Measurements from ENCODE around the gene CCNK.

CCNK gene

GRCh38 chr14:99502989-99503421 is 21.8 kb downstream of the CCNK start:
- Histone ChIP-seq H3K27ac (ENCODE audit: low read depth, low read length, poor library complexity, severe bottlenecking) (no peak overlapping the region), H2AFZ (ENCODE audit: low read length) (no peak overlapping the region), H3K9ac (ENCODE audit: low read length) (no peak overlapping the region), H4K20me1 (ENCODE audit: insufficient read depth, low read length) (no peaks in the 10 kb centered on the region), H3K4me2 (ENCODE audit: low read length) (no peak overlapping the region), H3F3A (ENCODE audit: insufficient read depth, low read length) (no peaks in the 10 kb centered on the region), H3K9me3 (ENCODE audit: low read length) (no peaks in the 10 kb centered on the region), H3K27me3 (ENCODE audit: insufficient read depth, low read length) (no peaks in the 10 kb centered on the region), H3K4me3 (ENCODE audit: low read depth, low read length, poor library complexity, severe bottlenecking) (no peak overlapping the region), H3K79me2 (ENCODE audit: insufficient read depth, low read length) (no peaks in the 10 kb centered on the region), H3K4me1 (ENCODE audit: insufficient read depth, low read length, severe bottlenecking) (no peaks in the 10 kb centered on the region), H3K36me3 (ENCODE audit: insufficient read depth, low read length) (peaks cover 91% of the 10 kb centered on the region), H3K9me2 (ENCODE audit: low read depth, low read length) (no peaks in the 10 kb centered on the region)
- TF ChIP-seq CTCF (IDR thresholded peaks at IDR 0.05; ENCODE audit: low read length) = no peak

GRCh38 chr14:99503848-99504453 is 22.7 kb downstream of the CCNK start:
- Histone ChIP-seq H2AFZ (ENCODE audit: low read length) (no peak overlapping the region), H3K9me3 (ENCODE audit: low read length) (no peaks in the 10 kb centered on the region), H3K9ac (ENCODE audit: low read length) (no peak overlapping the region), H3K36me3 (ENCODE audit: insufficient read depth, low read length) (peaks cover 95% of the 10 kb centered on the region), H3K4me3 (ENCODE audit: low read depth, low read length, poor library complexity, severe bottlenecking) (no peak overlapping the region), H3K27ac (ENCODE audit: low read depth, low read length, poor library complexity, severe bottlenecking) (no peak overlapping the region), H3K27me3 (ENCODE audit: insufficient read depth, low read length) (no peaks in the 10 kb centered on the region), H3K9me2 (ENCODE audit: low read depth, low read length) (no peaks in the 10 kb centered on the region), H3K79me2 (ENCODE audit: insufficient read depth, low read length) (no peaks in the 10 kb centered on the region), H3K4me1 (ENCODE audit: insufficient read depth, low read length, severe bottlenecking) (no peaks in the 10 kb centered on the region), H4K20me1 (ENCODE audit: insufficient read depth, low read length) (no peaks in the 10 kb centered on the region), H3F3A (ENCODE audit: insufficient read depth, low read length) (no peaks in the 10 kb centered on the region), H3K4me2 (ENCODE audit: low read length) (no peak overlapping the region)
- TF ChIP-seq CTCF (IDR thresholded peaks at IDR 0.05; ENCODE audit: low read length) = no peak
- no peak for TF ChIP-seq EZH2 (IDR thresholded peaks at IDR 0.05; ENCODE audit: borderline replicate concordance, low read length)

GRCh38 chr14:99505089-99505488 is 23.9 kb downstream of the CCNK start:
- TF ChIP-seq EZH2 (IDR thresholded peaks at IDR 0.05; ENCODE audit: borderline replicate concordance, low read length) (no peak), CTCF (IDR thresholded peaks at IDR 0.05; ENCODE audit: low read length) (no peak)
- H4K20me1 ChIP-seq (ENCODE audit: insufficient read depth, low read length) = no peaks in the 10 kb centered on the region
- no peak overlapping the region for H2AFZ ChIP-seq (ENCODE audit: low read length)
- no peaks in the 10 kb centered on the region for H3K9me3 ChIP-seq (ENCODE audit: low read length)
- H3K9me2 ChIP-seq (ENCODE audit: low read depth, low read length) = no peaks in the 10 kb centered on the region
- H3K9ac ChIP-seq (ENCODE audit: low read length) = no peak overlapping the region
- H3K79me2 ChIP-seq (ENCODE audit: insufficient read depth, low read length) = no peaks in the 10 kb centered on the region
- H3K27ac ChIP-seq (ENCODE audit: low read depth, low read length, poor library complexity, severe bottlenecking) = no peak overlapping the region
- H3K4me3 ChIP-seq (ENCODE audit: low read depth, low read length, poor library complexity, severe bottlenecking) = no peak overlapping the region
- H3K36me3 ChIP-seq (ENCODE audit: insufficient read depth, low read length) = peaks cover 97% of the 10 kb centered on the region
- no peaks in the 10 kb centered on the region for H3K27me3 ChIP-seq (ENCODE audit: insufficient read depth, low read length)
- no peaks in the 10 kb centered on the region for H3F3A ChIP-seq (ENCODE audit: insufficient read depth, low read length)
- H3K4me2 ChIP-seq (ENCODE audit: low read length) = no peak overlapping the region
- H3K4me1 ChIP-seq (ENCODE audit: insufficient read depth, low read length, severe bottlenecking) = no peaks in the 10 kb centered on the region
